Myometrial cell (primary cell): ENCODE data around the gene ZNF593OS. TPM values are rescaled to one million over a fixed set of nuclear protein-coding genes. Genes with fewer than 3 reads are reported as not detected.

Source experiments
- total RNA-seq: library from RNA; depleted of rRNA; stranded (reverse); fragments of >200 nt; gene quantifications from 2 replicates; pipeline ENCODE4 v1.2.3, GENCODE V29; 2015

The ZNF593OS gene
- 0.29 TPM in 1 of 2 replicates, not detected in the other for total RNA-seq

DNA sequence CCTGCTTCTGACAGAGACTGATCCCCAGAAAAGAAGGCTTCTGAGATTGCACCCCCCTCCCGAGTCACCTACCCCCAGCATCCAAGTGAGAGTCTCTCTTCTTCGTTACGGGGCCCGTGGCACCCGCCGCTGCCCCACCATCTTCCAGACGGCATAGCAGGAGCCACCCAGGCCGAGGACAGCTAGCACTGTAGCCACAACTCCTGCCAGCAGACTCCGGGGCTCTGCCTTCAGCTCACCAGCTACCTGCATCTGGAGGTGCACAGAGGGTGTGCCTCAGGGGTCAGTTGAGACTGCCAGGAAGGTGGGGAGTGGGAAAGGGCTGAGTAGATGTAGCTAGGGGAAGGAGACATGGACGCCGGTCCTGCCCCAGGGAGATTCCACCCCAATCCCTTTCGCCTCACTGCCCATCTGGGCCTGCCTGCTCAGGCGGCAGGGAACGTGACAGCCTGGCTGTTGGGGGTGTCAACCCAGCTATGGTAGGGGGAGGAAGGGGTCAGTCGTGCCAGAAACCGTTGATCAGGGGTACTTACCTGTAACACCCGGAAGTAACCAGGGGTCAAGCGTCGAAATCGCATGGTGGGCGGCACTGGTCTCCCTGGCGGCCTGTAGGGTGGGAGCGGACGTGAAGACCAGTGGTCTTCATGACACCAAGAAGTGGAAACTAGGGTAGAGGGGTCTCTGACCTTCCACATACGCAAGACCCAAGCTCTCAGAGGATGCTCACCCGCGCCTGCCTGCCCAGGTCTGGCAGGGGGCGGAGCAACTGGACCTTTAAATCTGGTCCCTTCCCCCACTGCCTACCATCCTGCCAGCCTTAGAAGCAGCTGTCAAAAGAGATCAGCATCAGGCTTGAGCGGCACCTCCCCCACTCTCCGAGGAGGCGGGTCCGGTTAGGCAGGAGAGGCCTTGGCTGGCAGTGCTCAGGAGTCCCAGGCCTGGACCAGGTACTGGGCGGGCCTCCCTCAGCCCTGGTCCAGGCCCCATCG, at the start of gene ZNF593OS:
TSS of gene ZNF593OS (minus strand) at position 749 of the 989 bp plus-strand sequence. CDS start at position 578, 171 bp downstream.

DNA sequence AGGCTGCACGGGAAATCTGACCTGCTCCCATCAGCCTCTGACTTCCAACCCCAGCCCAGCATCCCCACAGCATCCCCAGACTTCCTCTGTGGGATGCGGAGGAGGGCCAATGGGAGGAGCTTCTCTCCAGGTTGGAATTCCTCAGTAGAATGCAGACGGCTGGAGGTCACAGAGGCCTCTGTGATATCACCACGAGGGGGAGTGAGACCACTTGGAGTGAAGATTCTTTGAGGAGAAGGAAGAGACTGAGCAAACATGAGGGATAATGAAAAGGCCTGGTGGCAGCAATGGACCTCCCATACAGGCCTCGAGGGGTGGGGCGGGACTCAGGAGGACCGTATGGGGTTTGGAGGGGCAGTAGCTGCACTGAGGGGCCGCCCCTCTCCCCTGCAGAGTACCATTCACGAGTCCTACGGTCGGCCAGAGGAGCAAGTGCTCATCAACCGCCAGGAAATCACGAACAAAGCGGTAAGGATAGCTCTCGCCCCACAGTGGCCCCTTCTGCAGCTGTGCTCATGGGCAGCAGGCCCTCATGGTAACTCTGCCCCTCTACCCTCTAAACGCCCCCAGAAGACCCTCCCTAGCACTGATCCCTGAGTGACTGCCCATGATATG, 18.8 kb upstream of the ZNF593OS start, which contains the start of gene CATSPER4:
TSS of gene CATSPER4 (plus strand) at position 230 of the 615 bp plus-strand sequence. CDS start at position 256, 26 bp downstream.

DNA sequence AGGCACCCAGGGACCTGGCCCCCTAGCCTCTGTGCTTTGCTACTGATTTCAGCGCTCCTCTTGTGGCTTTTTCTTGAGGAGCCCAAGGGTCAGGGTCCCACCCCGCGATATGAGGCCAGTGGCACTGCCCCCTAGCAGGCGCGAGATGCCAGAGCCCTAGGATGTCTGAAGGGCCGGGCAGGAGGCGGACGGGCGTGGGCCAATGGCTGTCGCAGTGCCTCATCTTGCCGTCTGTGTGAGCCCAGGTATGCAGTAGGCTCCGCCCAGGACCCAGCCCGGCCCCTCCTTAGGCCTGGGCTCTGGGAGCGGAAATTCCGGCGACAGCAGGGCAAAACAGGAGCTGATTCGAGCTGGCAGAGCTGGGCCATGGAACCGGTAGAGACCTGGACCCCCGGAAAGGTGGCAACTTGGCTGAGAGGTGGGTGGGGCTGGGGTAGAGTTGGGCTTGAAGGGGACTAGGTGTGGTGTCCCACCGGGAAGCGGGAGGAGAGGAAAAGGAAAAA, 5.6 kb upstream of the ZNF593OS start, which contains the start of gene CNKSR1:
TSS of gene CNKSR1 (plus strand) at position 310 of the 503 bp plus-strand sequence. CDS start at position 367, 57 bp downstream.

DNA sequence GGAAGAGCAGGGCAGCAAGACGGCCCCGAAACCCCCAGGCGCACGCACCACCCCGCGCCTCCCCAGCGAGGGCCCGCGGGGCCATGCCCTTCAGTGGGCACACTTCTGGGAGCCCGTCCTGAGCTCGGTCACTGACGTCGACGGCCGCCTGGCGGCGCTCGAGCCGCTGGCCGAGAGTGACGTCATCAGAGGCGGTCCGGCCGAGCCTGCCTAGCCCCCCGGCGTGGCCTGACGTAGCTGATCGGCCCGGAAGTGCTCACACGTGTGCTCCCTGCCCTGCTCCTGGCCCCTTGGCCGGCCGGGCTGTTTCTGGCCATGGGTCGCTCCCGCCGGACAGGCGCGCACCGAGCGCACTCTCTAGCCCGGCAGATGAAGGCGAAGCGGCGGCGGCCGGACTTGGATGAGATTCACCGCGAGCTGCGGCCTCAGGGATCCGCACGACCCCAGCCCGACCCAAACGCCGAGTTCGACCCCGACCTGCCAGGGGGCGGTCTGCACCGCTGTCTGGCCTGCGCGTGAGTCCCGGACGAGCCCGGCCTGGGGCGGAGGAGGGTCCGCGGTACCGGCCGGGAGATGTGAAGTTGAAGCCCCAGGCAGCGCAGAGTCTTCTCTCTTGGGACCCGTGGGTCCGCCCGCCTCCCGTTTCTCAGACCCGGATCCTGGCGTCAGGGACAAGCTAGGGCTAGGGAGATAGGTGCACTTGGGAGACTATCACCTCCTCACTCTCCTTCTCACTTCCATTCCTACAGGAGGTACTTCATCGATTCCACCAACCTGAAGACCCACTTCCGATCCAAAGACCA, 1.8 kb downstream of the ZNF593OS start, which contains the start of gene ZNF593:
TSS of gene ZNF593 (plus strand) at position 240 of the 803 bp plus-strand sequence. CDS start at position 316, 76 bp downstream.

DNA sequence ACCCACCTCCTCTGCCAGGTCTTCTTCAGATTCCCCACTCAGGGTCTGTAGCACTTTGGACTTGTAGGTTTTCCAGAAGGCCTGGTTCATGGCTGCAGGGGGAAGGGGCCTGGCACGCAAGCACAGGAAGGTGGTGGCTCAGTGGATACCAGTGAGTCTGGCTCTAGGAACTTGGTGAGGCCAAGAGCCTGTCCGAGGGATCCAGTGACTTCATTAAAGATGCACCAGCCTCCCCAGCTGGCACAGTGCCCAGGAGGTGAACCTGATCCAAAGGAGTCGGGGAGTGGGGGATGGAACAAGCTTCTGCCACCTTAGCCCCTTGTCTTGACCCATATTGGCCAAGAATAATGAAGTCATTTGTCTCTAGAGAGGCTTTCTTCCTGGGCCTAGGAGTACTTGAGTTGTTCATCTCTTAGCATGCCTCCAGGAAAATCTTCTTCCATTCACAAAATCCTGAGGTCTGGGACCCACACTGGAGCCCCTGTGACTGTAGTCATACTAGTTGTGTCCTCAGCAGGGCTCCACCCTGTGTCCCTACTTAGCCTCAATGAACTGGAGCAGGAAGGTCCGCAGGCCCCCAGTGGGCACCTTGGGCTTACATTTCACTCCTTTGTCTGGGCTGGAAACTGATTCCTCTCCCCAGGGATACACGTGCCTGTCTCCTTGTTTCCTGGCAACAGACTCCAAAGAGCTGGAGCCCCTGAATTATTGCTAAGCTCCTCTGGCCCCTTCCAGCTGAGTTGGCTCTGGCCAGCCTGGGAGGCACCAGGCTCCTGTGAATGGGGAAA, 3.0 kb downstream of the ZNF593OS start, which contains the start of gene C1orf232:
TSS of gene C1orf232 (minus strand) at position 554 of the 788 bp plus-strand sequence. CDS start at position 90, 464 bp downstream.

DNA sequence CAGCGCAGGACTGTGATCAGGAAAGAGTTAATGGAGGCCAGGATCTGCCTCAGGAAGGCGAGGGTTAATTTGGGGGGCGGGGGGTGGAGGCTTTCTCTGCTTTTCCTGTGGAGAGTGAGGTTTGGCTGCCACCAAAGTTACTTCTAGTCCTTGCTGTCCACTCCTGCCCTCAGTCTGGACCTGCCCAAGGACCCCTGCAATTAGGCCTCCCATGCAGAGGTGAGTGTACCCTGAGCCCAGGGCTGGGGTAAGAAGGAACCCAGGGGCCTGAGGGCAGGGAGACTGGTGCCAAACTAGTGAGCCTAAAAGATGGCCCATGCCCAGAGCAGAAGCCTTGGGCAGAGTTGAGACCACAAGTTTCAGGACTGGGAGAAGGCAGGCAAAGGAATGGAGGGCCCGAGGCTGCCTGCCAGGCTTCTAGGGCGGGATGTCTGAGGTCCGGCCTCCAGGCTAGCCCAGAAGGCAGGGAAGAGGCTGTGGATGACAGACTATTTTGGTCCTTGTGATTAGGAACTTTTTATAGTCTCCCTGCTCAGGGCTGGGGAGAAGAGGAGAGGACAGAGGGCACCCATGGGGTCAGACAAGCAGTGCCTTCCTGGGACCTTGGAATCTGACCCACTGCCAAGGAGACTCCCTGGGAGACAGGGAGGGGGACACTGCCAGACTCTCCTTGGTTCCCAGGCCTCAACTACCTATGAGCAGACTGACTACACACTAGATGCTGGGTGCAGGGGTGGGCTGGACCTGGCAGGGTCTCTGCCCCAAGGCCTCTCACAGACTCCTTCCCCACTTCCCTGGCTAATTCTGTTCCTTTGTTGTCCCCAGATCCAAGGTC, 12.5 kb downstream of the ZNF593OS start, which contains the start of gene FAM110D:
TSS of gene FAM110D (plus strand) at position 172 of the 835 bp plus-strand sequence. CDS start 2,213 bp downstream, outside the sequence.

Other genes with a start within 250 kb of the ZNF593OS start
- 11.9 and 15.3 TPM in 2 replicates for gene PAFAH2, start 173.8 kb downstream of the ZNF593OS start, total RNA-seq
- 4.3 and 26.5 TPM in 2 replicates for gene EXTL1, start 150.1 kb downstream of the ZNF593OS start, total RNA-seq
- not detected in 2 replicates for gene SLC30A2, start 125.7 kb downstream of the ZNF593OS start, total RNA-seq
- gene TRIM63, start 104.2 kb downstream of the ZNF593OS start, total RNA-seq: not detected in 2 replicates
- gene PDIK1L, start 60.0 kb downstream of the ZNF593OS start, total RNA-seq: 2.6 and 3.2 TPM in 2 replicates
- gene FAM110D, start 12.8 kb downstream of the ZNF593OS start, total RNA-seq: not detected in 2 replicates
- not detected in 2 replicates for gene C1orf232, start 2.9 kb downstream of the ZNF593OS start, total RNA-seq
- 26.4 and 32.3 TPM in 2 replicates for gene ZNF593, start 1.9 kb downstream of the ZNF593OS start, total RNA-seq
- gene CNKSR1, start 5.7 kb upstream of the ZNF593OS start, total RNA-seq: not detected in 2 replicates
- not detected in 2 replicates for gene CATSPER4, start 18.8 kb upstream of the ZNF593OS start, total RNA-seq
- gene CEP85, start 62.4 kb upstream of the ZNF593OS start, total RNA-seq: 8.7 and 8.9 TPM in 2 replicates
- 206 and 215 TPM in 2 replicates for gene SH3BGRL3, start 108.3 kb upstream of the ZNF593OS start, total RNA-seq
- gene UBXN11, start 134.8 kb upstream of the ZNF593OS start, total RNA-seq: 3.5 and 7.8 TPM in 2 replicates
- gene CD52, start 146.1 kb upstream of the ZNF593OS start, total RNA-seq: 0.71 TPM in 1 of 2 replicates, not detected in the other
- gene CRYBG2, start 182.3 kb upstream of the ZNF593OS start, total RNA-seq: not detected in 2 replicates
- gene ZNF683, start 200.9 kb upstream of the ZNF593OS start, total RNA-seq: not detected in 2 replicates
- gene LIN28A, start 239.0 kb upstream of the ZNF593OS start, total RNA-seq: not detected in 2 replicates